ENCODE results near the gene RNF130. TPM values are rescaled to one million over a fixed set of nuclear protein-coding genes. Genes with fewer than 3 reads are reported as not detected.

Gene RNF130
- total RNA-seq, 1 donor from 2014 or later = 183 TPM

GRCh38 chr5:180084638-180085561 lies 13.3 kb upstream of the RNF130 start:
- Histone ChIP-seq H3K4me2 (peak overlapping the region; percentile 63), H3K4me3 (no peak overlapping the region), H3K9me3 (ENCODE audit: low read depth) (no peaks in the 10 kb centered on the region), H3K4me1 (peaks cover 44% of the 10 kb centered on the region), H3K27me3 (no peaks in the 10 kb centered on the region), H3K27ac (peak overlapping the region; percentile 99), H2AFZ (replicated peaks) (no peak overlapping the region), H3K79me2 (ENCODE audit: low read depth) (no peaks in the 10 kb centered on the region), H4K20me1 (ENCODE audit: low read depth) (no peaks in the 10 kb centered on the region), H3K36me3 (no peaks in the 10 kb centered on the region), H3K9ac (no peak overlapping the region), H3F3A (ENCODE audit: low read depth) (peaks cover 63% of the 10 kb centered on the region)
- DNase-seq (ENCODE audit: low spot score) = peak; percentile 36
- no peak for TF ChIP-seq EZH2phosphoT487 (IDR thresholded peaks at IDR 0.05)
- TF ChIP-seq, protein P1, sequence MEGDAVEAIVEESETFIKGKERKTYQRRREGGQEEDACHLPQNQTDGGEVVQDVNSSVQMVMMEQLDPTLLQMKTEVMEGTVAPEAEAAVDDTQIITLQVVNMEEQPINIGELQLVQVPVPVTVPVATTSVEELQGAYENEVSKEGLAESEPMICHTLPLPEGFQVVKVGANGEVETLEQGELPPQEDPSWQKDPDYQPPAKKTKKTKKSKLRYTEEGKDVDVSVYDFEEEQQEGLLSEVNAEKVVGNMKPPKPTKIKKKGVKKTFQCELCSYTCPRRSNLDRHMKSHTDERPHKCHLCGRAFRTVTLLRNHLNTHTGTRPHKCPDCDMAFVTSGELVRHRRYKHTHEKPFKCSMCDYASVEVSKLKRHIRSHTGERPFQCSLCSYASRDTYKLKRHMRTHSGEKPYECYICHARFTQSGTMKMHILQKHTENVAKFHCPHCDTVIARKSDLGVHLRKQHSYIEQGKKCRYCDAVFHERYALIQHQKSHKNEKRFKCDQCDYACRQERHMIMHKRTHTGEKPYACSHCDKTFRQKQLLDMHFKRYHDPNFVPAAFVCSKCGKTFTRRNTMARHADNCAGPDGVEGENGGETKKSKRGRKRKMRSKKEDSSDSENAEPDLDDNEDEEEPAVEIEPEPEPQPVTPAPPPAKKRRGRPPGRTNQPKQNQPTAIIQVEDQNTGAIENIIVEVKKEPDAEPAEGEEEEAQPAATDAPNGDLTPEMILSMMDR (IDR thresholded peaks at IDR 0.05) = no peak
- TF ChIP-seq EZH2 (IDR thresholded peaks at IDR 0.05) = no peak
- Mint-ChIP-seq H3K4me1 (peaks cover 50% of the 10 kb centered on the region), H3K27me3 (ENCODE audit: insufficient read depth, low read depth) (peaks cover 8% of the 10 kb centered on the region), H3K27ac (peak overlapping the region; percentile 100), H3K9me3 (peaks cover 22% of the 10 kb centered on the region), H3K4me3 (no peak overlapping the region), H3K36me3 (peaks cover 2% of the 10 kb centered on the region)

GRCh38 chr5:180083529-180084060 lies 12.0 kb upstream of the RNF130 start:
- TF ChIP-seq, protein P1 (IDR thresholded peaks at IDR 0.05) = no peak
- TF ChIP-seq EZH2phosphoT487 (IDR thresholded peaks at IDR 0.05) (no peak), EZH2 (IDR thresholded peaks at IDR 0.05) (no peak)
- peak overlapping the region; percentile 61 for H3K4me2 ChIP-seq
- peaks cover 44% of the 10 kb centered on the region for H3K4me1 ChIP-seq
- H3K27me3 ChIP-seq = no peaks in the 10 kb centered on the region
- peaks cover 10% of the 10 kb centered on the region for H3K27me3 Mint-ChIP-seq (ENCODE audit: insufficient read depth, low read depth)
- peaks cover 6% of the 10 kb centered on the region for H3K36me3 Mint-ChIP-seq
- H3K9me3 ChIP-seq (ENCODE audit: low read depth) = no peaks in the 10 kb centered on the region
- peak overlapping the region; percentile 15 for H3K9ac ChIP-seq
- H2AFZ ChIP-seq (replicated peaks) = no peak overlapping the region
- no peaks in the 10 kb centered on the region for H4K20me1 ChIP-seq (ENCODE audit: low read depth)
- H3K4me3 ChIP-seq = no peak overlapping the region
- peaks cover 50% of the 10 kb centered on the region for H3K4me1 Mint-ChIP-seq
- no peaks in the 10 kb centered on the region for H3K36me3 ChIP-seq
- H3K79me2 ChIP-seq (ENCODE audit: low read depth) = no peaks in the 10 kb centered on the region
- peaks cover 30% of the 10 kb centered on the region for H3K9me3 Mint-ChIP-seq
- peak overlapping the region; percentile 77 for H3K4me3 Mint-ChIP-seq
- H3F3A ChIP-seq (ENCODE audit: low read depth) = peaks cover 53% of the 10 kb centered on the region
- H3K27ac ChIP-seq = peak overlapping the region; percentile 99
- peak; percentile 50 for DNase-seq (ENCODE audit: low spot score)
- H3K27ac Mint-ChIP-seq = peak overlapping the region; percentile 100

GRCh38 chr5:180082633-180083420 lies 11.3 kb upstream of the RNF130 start:
- Histone ChIP-seq H3F3A (ENCODE audit: low read depth) (peaks cover 51% of the 10 kb centered on the region), H3K4me3 (no peak overlapping the region), H2AFZ (replicated peaks) (no peak overlapping the region), H3K27me3 (no peaks in the 10 kb centered on the region), H3K27ac (peak overlapping the region; percentile 99), H3K9ac (peak overlapping the region; percentile 15), H3K4me1 (peaks cover 44% of the 10 kb centered on the region), H3K79me2 (ENCODE audit: low read depth) (no peaks in the 10 kb centered on the region), H3K4me2 (peak overlapping the region; percentile 61), H3K36me3 (no peaks in the 10 kb centered on the region), H3K9me3 (ENCODE audit: low read depth) (no peaks in the 10 kb centered on the region), H4K20me1 (ENCODE audit: low read depth) (no peaks in the 10 kb centered on the region)
- TF ChIP-seq EZH2phosphoT487 (IDR thresholded peaks at IDR 0.05) (no peak), EZH2 (IDR thresholded peaks at IDR 0.05) (no peak)
- TF ChIP-seq, protein P1 (IDR thresholded peaks at IDR 0.05) = peak; percentile 7
- Mint-ChIP-seq H3K27ac (peak overlapping the region; percentile 100), H3K9me3 (peaks cover 37% of the 10 kb centered on the region), H3K27me3 (ENCODE audit: insufficient read depth, low read depth) (peaks cover 10% of the 10 kb centered on the region), H3K36me3 (peaks cover 6% of the 10 kb centered on the region), H3K4me3 (peak overlapping the region; percentile 77), H3K4me1 (peaks cover 48% of the 10 kb centered on the region)
- peak; percentile 95 for DNase-seq (ENCODE audit: low spot score)
